ENCODE data around the gene PILRB.
"Not testable (repeated sequence)": the region's sequence is repeated elsewhere in the genome, so short reads cannot be mapped to it uniquely, and the experiment has no call there.

Gene PILRB

DNA sequence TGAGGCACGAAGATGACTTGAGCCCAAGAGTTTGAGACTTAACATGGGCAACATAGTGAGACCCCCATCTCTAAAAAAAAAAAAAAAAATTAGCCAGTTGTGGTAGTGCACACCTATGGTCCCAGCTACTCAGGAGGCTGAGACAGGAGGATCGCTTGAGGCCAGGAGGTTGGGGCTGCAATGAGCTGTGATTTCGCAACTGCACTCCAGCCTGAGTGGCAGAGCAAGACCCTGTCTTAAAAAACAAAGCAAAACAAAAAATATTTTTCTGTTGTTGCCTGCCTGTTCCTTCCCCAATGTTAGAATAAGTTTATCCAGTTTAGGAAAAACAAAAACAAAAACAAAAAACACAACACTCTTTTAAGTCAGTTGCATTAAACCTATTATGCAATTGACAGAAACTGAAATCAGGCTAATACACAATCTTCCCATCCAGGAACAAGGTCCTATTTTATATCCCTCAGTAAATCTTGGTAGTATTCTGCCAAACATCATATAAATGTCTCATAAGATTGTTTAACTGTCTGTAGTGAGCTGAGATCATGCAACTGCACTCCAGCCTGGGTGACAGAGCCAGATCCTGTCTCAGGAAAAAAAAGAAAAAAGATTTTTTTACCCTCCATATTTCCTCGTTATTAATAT is 20.3 kb downstream of the PILRB start:
- no peak for DNase-seq

GRCh38 chr7:100380196-100380595 is 22.3 kb downstream of the PILRB start:
- DNase-seq = no peak

GRCh38 chr7:100381531-100382233 is 23.8 kb downstream of the PILRB start:
- not testable (repeated sequence) for DNase-seq

DNA sequence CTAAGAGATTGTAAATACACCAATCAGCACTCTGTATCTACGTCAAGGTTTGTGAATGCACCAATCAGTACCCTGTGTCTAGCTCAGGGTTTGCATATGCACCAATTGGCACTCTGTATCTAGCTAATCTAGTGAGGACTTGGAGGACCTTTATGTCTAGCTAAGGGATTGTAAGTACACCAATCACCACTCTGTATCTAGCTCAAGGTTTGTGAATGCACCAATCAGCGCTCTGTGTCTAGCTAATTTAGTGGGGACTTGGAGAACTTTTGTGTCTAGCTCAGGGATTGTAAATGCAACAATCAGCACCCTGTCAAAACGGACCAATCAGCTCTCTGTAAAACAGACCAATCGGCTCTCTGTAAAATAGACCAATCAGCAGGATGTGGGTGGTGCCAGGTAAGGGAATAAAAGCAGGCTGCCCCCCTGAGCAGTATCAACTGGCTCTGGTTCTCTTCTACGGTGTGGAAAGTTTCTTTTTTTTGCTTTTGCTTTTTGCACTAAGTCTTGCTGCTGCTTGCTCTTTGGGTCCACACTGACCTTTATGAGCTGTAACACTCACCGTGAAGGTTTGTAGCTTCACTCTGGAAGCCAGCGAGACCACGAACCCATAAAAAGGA is 24.4 kb downstream of the PILRB start:
- not testable (repeated sequence) for DNase-seq

GRCh38 chr7:100384628-100385294 is 26.8 kb downstream of the PILRB start:
- DNase-seq = no peak

- no peak for DNase-seq
Observed at GRCh38 chr7:100386940-100387339, 29.0 kb downstream of the PILRB start.

GRCh38 chr7:100387695-100388094 is 29.8 kb downstream of the PILRB start:
- no peak for DNase-seq

DNA sequence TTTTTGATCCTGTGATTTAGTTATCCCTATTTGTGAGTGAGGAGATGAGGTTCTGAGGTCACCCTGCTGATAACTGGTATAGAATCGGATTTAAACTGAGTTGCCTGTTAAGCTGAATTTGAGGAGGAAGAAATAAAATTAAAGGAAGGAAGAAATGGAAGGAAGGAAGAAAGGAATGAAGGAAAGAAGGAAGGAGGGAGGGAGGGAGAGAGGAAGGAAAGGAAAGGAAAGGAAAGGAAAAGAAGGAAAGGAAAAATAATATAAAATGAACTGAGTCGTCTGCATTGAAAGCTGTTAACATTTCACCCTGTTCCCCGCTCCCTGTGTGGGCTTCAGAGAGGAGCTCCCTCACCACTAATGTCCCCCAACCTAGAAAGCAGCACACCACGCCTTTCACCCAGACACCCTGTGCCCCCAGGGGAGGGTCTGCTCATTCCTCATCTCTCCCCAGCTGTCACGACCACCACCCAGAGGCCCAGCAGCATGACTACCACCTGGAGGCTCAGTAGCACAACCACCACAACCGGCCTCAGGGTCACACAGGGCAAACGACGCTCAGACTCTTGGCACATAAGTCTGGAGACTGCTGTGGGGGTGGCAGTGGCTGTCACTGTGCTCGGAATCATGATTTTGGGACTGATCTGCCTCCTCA is 31.6 kb downstream of the PILRB start:
- no peak for DNase-seq

GRCh38 chr7:100390286-100391009 is 32.5 kb downstream of the PILRB start:
- no peak for DNase-seq

- DNase-seq = no peak
Observed at GRCh38 chr7:100393233-100393905, 35.5 kb downstream of the PILRB start.

DNA sequence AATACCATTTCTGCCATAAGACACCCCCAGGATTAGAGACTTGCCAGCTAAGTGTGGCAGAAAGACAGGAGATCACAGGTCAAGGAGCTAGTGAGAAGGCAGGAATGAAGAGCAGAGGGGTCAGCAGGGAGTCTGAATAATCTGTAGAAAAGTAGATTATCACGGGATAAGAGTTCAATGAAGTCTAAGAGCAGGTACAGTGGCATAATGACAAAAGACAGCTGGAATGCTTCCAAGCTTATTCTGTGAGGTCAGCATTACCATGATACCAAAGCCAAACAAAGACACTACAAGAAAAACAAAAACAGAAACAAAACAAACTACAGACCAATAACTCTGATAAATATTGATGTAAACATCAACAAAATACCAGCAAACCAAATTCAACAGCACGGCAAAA is 36.2 kb downstream of the PILRB start:
- DNase-seq = no peak

- peak; percentile 63 for DNase-seq
Observed at GRCh38 chr7:100396421-100396982, 38.6 kb downstream of the PILRB start.

DNA sequence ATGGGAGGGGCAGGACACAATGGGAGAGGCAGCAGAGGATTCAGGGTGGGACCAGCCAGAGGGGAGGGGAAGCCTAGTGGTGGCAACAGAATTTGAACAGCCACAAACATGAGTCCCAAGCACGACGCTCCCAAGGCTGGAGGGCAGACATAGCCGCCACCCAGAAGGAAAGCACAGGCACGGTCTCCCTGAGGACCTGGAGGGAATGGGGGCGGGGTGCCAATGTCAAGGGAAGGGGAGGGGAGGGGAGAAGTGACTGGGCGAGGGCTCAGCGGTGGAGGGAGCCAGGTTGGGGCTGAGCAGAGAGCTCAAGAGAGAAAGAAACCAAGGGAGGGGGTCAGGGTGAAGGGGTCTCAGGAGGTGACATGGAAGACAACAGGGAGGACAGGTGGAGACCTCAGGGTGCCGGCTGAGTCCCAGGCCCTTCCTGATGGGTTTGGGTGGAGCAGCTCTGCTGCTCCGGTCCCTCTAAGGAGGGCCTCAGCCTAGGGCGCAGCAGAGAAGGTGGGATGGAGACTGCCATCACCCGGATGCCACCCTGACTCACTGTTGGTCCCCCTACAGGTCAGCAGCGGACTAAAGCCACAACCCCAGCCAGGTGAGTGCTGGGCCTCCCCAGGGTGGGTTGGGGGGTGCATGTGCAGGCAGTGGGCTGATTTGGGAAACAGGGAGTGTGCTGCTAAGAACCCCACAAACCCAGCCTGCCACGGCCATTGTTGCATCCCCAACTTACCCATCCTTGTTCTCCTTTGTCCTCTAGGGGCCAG is 39.6 kb downstream of the PILRB start:
- no peak for DNase-seq

- DNase-seq = no peak
Observed at GRCh38 chr7:100398239-100398638, 40.3 kb downstream of the PILRB start.

- DNase-seq = no peak
Observed at GRCh38 chr7:100400041-100400440, 42.1 kb downstream of the PILRB start.

GRCh38 chr7:100400656-100401055 is 42.7 kb downstream of the PILRB start:
- DNase-seq = no peak

- no peak for DNase-seq
Observed at GRCh38 chr7:100401811-100402210, 43.9 kb downstream of the PILRB start.

- DNase-seq = no peak
Observed at GRCh38 chr7:100402241-100402640, 44.3 kb downstream of the PILRB start.

GRCh38 chr7:100406767-100407166 is 48.9 kb downstream of the PILRB start:
- DNase-seq = no peak

DNA sequence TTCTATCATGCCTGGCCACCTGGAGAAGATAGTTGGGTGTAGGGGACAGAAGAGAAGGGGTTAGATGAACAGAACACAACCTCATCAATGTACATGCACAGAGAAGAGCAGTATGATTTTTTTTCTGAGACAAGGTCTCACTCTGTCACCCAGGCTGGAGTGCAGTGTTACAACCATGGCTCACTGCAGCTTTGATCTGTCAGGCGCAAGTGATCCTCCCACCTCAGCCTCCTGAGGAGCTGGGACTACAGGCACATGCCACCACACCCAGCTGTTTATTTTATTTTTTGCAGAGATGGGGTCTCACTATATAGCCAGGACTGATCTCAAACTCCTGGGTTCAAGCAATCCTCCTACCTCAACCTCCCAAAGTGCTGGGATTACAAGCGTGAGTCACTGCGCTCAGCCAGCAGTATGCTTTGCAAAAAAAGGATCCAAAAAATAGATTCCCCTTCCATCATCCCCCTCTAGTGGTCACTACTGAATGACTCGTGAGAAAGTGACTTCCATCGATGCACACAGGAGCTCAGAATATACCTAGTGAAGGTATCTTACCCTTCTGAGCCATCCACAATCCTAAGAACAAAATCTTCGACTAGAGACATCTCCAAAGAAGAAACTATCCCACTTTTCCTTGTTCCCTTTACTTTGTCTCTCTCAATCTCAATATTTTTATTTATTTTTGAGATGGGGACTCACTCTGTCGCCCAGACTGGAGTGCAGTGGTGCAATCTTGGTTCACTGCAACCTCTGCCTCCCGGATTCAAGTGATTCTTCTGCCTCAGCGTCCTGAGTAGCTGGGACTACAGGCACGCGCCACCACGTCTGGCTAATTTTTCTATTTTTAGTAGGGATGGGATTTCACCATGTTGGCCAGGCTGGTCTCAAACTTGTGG is 49.6 kb downstream of the PILRB start:
- peak; percentile 77 for DNase-seq
